HG03280 (cell line): ENCODE data around the gene DNAJC13.
A peak's percentile ranks its signal among the peaks of the same experiment; 100 is the strongest.

Source experiments
- ATAC-seq: cut with Tn5 transposase; IDR thresholded peaks from one replicate; pipeline ENCODE4 v1.9.1; 2021; ENCODE audit warnings: mild to moderate bottlenecking, moderate library complexity; ENCODE audit not compliant: unreplicated experiment

The DNAJC13 gene

GRCh38 chr3:132461544-132461943 is 44.2 kb downstream of the DNAJC13 start:
- ATAC-seq, result no peak

- no peak for ATAC-seq
These were observed 46.8 kb downstream of the DNAJC13 start for GRCh38 chr3:132464066-132464465.

- ATAC-seq, result no peak
These were observed 52.0 kb downstream of the DNAJC13 start for GRCh38 chr3:132469326-132469725.

- no peak for ATAC-seq
These were observed 68.8 kb downstream of the DNAJC13 start for GRCh38 chr3:132486099-132486498.

- ATAC-seq, result no peak
These were observed 70.8 kb downstream of the DNAJC13 start for GRCh38 chr3:132488151-132488550.

- ATAC-seq, result no peak
These were observed 81.8 kb downstream of the DNAJC13 start for GRCh38 chr3:132499071-132499470.

DNA sequence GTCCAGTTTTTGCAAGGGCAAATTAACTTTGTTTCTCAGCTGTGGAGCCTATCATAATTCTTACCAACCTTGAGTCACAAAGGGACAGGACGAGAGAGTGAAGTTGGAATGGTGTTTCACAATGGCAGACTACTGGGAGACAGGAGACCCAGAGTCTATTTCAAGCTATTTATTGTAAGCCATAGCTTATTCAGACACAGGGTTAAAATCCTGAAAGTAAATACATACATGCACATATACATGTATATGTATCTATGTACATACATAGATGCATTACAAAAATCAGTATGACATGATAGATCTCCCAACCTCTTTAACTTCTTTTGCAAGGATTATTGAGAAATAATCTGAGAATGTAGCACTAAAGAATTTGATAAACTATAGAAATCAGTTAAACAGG is 86.3 kb downstream of the DNAJC13 start:
- no peak for ATAC-seq

DNA sequence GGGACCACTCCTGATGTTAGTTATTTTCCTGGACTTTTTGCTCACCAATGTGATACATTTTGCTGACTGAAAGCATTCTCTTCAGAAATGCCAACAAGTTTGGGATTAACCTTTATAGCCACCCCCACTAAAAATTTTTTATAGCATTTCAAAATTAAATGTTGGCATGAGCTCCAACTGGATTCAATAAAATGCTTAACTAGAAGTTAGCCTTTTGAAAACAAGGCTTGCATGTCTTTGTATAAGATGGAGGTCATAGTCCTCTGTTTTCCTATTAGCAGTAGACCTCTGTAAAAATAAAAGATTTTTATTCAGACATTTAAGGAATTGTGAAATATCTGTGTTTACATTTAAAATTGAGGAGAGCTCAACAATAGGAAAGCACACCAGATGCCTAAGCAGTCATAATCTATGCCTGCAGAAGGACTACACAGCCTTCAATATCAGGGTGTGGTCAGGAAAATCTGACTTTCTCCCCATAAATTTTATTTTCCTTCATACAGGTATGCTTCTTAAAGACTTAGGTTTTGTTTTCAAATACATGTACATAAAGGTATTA is 87.2 kb downstream of the DNAJC13 start:
- ATAC-seq, result no peak

- ATAC-seq, result no peak
These were observed 90.4 kb downstream of the DNAJC13 start for GRCh38 chr3:132507657-132508056.

DNA sequence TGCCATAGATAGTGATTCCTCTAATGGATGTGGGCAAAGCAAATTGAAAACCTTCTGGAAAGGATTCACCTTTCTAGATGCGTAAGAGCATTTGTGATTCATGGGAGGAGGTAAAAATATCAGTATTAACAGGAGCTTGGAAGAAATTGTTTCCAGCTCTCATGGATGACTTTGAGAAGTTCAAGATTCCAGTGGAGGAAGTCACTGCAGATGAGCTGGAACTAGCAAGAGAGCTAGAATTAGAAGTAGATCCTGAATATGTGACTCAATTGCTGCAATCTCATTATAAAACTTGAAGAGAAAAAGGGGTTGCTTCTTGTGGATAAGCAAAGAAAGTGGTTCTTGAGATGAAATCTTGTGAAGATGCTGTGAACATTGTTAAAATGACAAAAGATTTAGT is 91.8 kb downstream of the DNAJC13 start:
- no peak for ATAC-seq

GRCh38 chr3:132509506-132509905 is 92.2 kb downstream of the DNAJC13 start:
- ATAC-seq, result no peak

DNA sequence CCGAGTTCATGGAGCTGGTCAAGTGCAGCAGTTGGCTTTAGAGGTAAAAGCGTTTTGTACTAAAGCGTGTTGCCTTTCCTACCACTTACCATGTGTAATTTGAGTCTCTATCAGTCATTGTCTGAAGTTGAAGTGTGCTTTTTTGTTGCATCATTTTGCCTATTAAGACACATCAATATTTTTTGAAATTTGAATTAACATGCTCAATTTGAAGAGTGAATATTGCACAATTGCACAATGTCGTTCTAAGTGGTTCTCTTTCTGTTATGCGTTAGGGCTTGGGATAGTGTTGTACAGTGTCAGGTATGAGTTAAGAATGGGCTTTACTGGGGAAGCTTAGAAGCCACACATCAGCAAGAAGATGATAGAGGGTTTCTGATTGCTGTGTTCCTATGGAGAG is 95.8 kb downstream of the DNAJC13 start:
- ATAC-seq, result no peak

GRCh38 chr3:132517311-132517710 is 100.0 kb downstream of the DNAJC13 start:
- no peak for ATAC-seq

GRCh38 chr3:132519914-132520313 is 102.6 kb downstream of the DNAJC13 start:
- no peak for ATAC-seq

- ATAC-seq, result no peak
These were observed 104.6 kb downstream of the DNAJC13 start for GRCh38 chr3:132521901-132522300.

DNA sequence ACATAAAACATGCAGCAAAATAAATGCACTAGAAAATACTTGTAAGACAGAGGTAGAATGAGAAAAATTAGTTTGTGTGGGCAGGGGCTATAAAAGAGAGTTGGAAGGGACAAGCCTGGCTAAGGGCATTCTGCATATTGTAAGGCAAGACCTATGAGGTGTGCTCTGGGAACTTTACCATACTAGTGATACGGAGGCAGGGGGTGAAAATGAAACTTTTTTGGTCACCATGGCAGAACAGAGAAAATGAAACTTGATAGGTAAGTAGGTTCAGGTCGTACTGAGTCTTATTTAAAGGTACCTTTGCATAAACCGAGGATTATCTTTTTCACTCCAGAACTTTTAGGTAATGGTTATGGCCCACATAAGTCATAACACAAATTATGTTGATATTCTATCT is 105.1 kb downstream of the DNAJC13 start:
- ATAC-seq, result peak; percentile 87

- ATAC-seq, result no peak
These were observed 113.3 kb downstream of the DNAJC13 start for GRCh38 chr3:132530624-132531023.

GRCh38 chr3:132535575-132536441 is 118.5 kb downstream of the DNAJC13 start:
- ATAC-seq, result peak; percentile 54

- ATAC-seq, result peak; percentile 20
These were observed 119.3 kb downstream of the DNAJC13 start for GRCh38 chr3:132536442-132537153.

DNA sequence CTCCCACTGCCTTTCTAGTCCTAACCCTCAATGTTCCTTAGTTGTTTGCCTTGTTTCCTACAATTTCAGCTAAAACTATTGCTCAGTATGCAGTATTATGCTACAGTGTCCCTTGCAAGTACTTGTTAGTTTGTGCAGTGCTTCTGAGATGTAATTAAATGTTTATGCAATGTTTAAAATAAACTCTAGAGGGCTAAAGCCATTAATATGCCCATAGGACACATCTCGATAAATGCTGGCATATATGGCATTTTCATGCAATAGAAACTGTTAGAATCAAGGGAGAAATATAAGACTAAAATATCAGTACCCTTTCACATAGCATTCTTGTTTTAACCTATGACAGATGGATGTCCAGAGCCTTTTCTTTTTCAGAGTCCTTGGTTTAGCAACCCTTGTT is 120.0 kb downstream of the DNAJC13 start:
- ATAC-seq, result no peak

DNA sequence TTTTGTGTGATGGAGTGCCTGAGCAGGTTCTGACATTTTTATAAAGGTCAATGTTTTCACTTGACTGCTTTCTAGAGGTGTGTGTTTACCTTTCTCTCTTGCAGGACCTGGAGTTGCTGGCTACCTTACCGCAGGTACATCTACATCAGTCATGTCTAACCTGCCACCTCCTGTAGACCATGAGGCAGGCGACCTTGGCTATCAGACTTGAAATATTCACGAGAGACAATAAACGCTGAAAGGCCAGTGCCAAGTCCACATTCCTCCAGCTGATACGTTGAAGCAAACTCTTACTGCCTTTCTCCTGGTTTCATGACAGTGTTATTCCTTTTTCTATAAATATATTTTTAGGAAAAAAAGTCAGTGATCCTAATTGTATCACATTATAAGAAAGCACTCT is 120.8 kb downstream of the DNAJC13 start:
- ATAC-seq, result no peak

GRCh38 chr3:132539681-132540080 is 122.4 kb downstream of the DNAJC13 start:
- no peak for ATAC-seq
